Measurements from ENCODE around the gene ATF7. TPM values are rescaled to one million over a fixed set of nuclear protein-coding genes. Genes with fewer than 3 reads are reported as not detected.

ATF7 gene
- total and polyA plus RNA-seq, 2 of the 4 experiments (the other 2 are of a cell fraction): 7.0 to 16.3 TPM

GRCh38 chr12:53461059-53461458 is 165.1 kb downstream of the ATF7 start:
- no peaks in the 10 kb centered on the region for H3K27me3 ChIP-seq (ENCODE audit: control insufficient read depth, insufficient read depth, low read length)
- H2BK20ac ChIP-seq (ENCODE audit: low read depth, low read length): no peak overlapping the region
- DNase-seq: no peak
- no peak overlapping the region for H3K9ac ChIP-seq (ENCODE audit: low read depth, low read length)
- no peak overlapping the region for H3K27ac ChIP-seq (ENCODE audit: insufficient read depth, low read length)
- H3K9me1 ChIP-seq (ENCODE audit: insufficient read depth, low read length): no peaks in the 10 kb centered on the region
- peaks cover 80% of the 10 kb centered on the region for H3K36me3 ChIP-seq (ENCODE audit: control insufficient read depth, insufficient read depth, low read length)
- no peak overlapping the region for H2BK15ac ChIP-seq (ENCODE audit: low read depth, low read length)
- no peak overlapping the region for H2BK120ac ChIP-seq (ENCODE audit: low read depth, low read length)
- H3K4me1 ChIP-seq (ENCODE audit: control insufficient read depth, insufficient read depth, low read length): peaks cover 8% of the 10 kb centered on the region
- H3K79me1 ChIP-seq (ENCODE audit: low read depth in 1 of 2, low read length in 2 of 2): peaks cover 46 to 78% of the 10 kb centered on the region in 2 experiments
- H2AFZ ChIP-seq (replicated peaks; ENCODE audit: low read length, poor library complexity): no peak overlapping the region
- POLR2A ChIA-PET (ENCODE audit: unreplicated experiment): no interaction called here
- H4K91ac ChIP-seq (ENCODE audit: insufficient read depth, low read depth, low read length): no peak overlapping the region
- TF ChIP-seq CEBPB (IDR thresholded peaks at IDR 0.05; ENCODE audit: low read depth, low read length) (no peak), SMC3 (IDR thresholded peaks at IDR 0.05; ENCODE audit: low read depth, low read length) (no peak), CTCF (conservative IDR thresholded peaks at IDR 0.05; ENCODE audit: low read depth, low read length) (no peak), USF2 (IDR thresholded peaks at IDR 0.05; ENCODE audit: low read depth, low read length) (no peak), MAFK (IDR thresholded peaks at IDR 0.05; ENCODE audit: low read depth, low read length) (no peak), BHLHE40 (IDR thresholded peaks at IDR 0.05; ENCODE audit: low read depth, low read length) (no peak), POLR2A (IDR thresholded peaks at IDR 0.05; ENCODE audit: low read depth, low read length) (no peak), RCOR1 (IDR thresholded peaks at IDR 0.05; ENCODE audit: insufficient replicate concordance, low read length) (no peak), RFX5 (IDR thresholded peaks at IDR 0.05; ENCODE audit: low read depth, low read length) (no peak), NFE2L2 (IDR thresholded peaks at IDR 0.05; ENCODE audit: low read depth, low read length) (no peak), RAD21 (IDR thresholded peaks at IDR 0.05; ENCODE audit: low read length) (no peak), CHD1 (IDR thresholded peaks at IDR 0.05; ENCODE audit: low read depth, low read length) (no peak), FOS (IDR thresholded peaks at IDR 0.05; ENCODE audit: low read depth, low read length) (no peak), MXI1 (IDR thresholded peaks at IDR 0.05; ENCODE audit: borderline replicate concordance, low read depth, low read length) (no peak), MAZ (IDR thresholded peaks at IDR 0.05; ENCODE audit: borderline replicate concordance, low read depth, low read length) (no peak)
- TF ChIP-seq, protein P1, sequence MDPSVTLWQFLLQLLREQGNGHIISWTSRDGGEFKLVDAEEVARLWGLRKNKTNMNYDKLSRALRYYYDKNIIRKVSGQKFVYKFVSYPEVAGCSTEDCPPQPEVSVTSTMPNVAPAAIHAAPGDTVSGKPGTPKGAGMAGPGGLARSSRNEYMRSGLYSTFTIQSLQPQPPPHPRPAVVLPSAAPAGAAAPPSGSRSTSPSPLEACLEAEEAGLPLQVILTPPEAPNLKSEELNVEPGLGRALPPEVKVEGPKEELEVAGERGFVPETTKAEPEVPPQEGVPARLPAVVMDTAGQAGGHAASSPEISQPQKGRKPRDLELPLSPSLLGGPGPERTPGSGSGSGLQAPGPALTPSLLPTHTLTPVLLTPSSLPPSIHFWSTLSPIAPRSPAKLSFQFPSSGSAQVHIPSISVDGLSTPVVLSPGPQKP (IDR thresholded peaks at IDR 0.05; ENCODE audit: borderline replicate concordance, low read depth, low read length): no peak
- H3K4me3 ChIP-seq (ENCODE audit: insufficient read depth, low read depth, low read length): no peak overlapping the region
- H4K5ac ChIP-seq (ENCODE audit: low read depth, low read length): no peak overlapping the region
- no peak overlapping the region for H3K14ac ChIP-seq (replicated peaks; ENCODE audit: low read depth, low read length)
- H4K20me1 ChIP-seq (ENCODE audit: insufficient read depth, low read length): peaks cover 95% of the 10 kb centered on the region
- H2AK5ac ChIP-seq (ENCODE audit: low read depth, low read length): no peak overlapping the region; the same call in 1 of the 2 replicates
- H2BK5ac ChIP-seq (ENCODE audit: low read depth, low read length, poor library complexity, severe bottlenecking): no peak overlapping the region
- no peak for ATAC-seq (ENCODE audit: low read depth)
- H2AK9ac ChIP-seq (replicated peaks; ENCODE audit: low read depth, low read length, poor library complexity): no peak overlapping the region
- WGBS, 2 experiments (ENCODE audit: extremely low coverage in 2 of 2, insufficient read length in 1 of 2): no CpG with 5 or more reads among the region's 3 CpGs
- dilution Hi-C loops (cut with HindIII; ENCODE audit: low sequenced_read_pairs, unreplicated experiment): no loop called here
- H3K56ac ChIP-seq (ENCODE audit: extremely low read depth, insufficient read depth, low read length): no peak overlapping the region
- no peak overlapping the region for H3K18ac ChIP-seq (ENCODE audit: low read depth, low read length)
- no peaks in the 10 kb centered on the region for H3K9me3 ChIP-seq (ENCODE audit: control insufficient read depth, insufficient read depth, low read length)
- CTCF ChIA-PET: interaction anchor here (0.6 kb wide), 1 partner anchor 139 kb away, joined by 4 read pairs; no protein-coding TSS in a partner anchor
- no peak overlapping the region; the same call in 1 of the 2 replicates for H3K23ac ChIP-seq (ENCODE audit: low read depth, low read length)
- in situ Hi-C loops (cut with MboI; ENCODE audit: low sequenced_read_pairs): no loop called here
- intact Hi-C loops (cut with micrococcal nuclease): no loop called here
- no TSS peak for BruUV-seq (replicated peaks)
- no peak overlapping the region for H4K8ac ChIP-seq (ENCODE audit: low read depth in 2 of 2, low read length in 2 of 2)
- H3K4ac ChIP-seq (ENCODE audit: low read depth, low read length): no peak overlapping the region
- H3K4me2 ChIP-seq (ENCODE audit: low read depth, low read length): no peak overlapping the region

Data from IMR-90 (cell line).